B cell (primary cell): Measurements from ENCODE around the gene SLC2A10. TPM values are rescaled to one million over a fixed set of nuclear protein-coding genes. Genes with fewer than 3 reads are reported as not detected.

Experiments used
- ATAC-seq: fragments of 200-7000 bp; cut with Tn5 transposase; one replicate; pipeline ENCODE4 v1.10.0; 2021; ENCODE audit warnings: low read depth, mild to moderate bottlenecking, moderate number of reproducible peaks, moderate library complexity
- CTCF ChIA-PET: fragments of 350-600 bp; sonication (Branson Sonifier 250); formaldehyde crosslinking; loops from one replicate; lab custom pipeline; 2021; ENCODE audit warnings: antibody characterized with exemption, inconsistent platforms; lab: Charles Lee
- POLR2A ChIA-PET: fragments of 350-600 bp; sonication (Branson Sonifier 250); formaldehyde crosslinking; loops from one replicate; lab custom pipeline; 2021; ENCODE audit warnings: antibody characterized with exemption; lab: Charles Lee
- DNase-seq: peaks from one replicate; pipeline ENCODE4 v3.0.0; 2013
- H2AFZ ChIP-seq: 2 replicates; pipeline ENCODE4 v1.6.1; 2012; ENCODE audit warnings: mild to moderate bottlenecking, low read depth, low read length; ENCODE audit not compliant: insufficient read depth, poor library complexity, severe bottlenecking
- H3K27ac ChIP-seq, 2 donors: 1 replicate in 1 of 2; 2 replicates in 1 of 2; pipeline ENCODE4 v1.5.1; 2012 to 2013; ENCODE audit warnings: low read length in 2 of 2, mild to moderate bottlenecking in 2 of 2, moderate library complexity in 1 of 2
- H3K27me3 ChIP-seq, 4 experiments: fragments of 200-600 bp in 1 of 4; sonication (generic) in 1 of 4; replicated peaks in 1 of 4; 1 replicate in 2 of 4; 2 replicates in 2 of 4; pipeline versions ENCODE4 v1.6.1 to v1.7.0; 2013 to 2016; ENCODE audit warnings: low read length in 3 of 4, mild to moderate bottlenecking in 2 of 4, mixed read lengths in 1 of 4, moderate library complexity in 1 of 4; ENCODE audit not compliant: insufficient read depth in 4 of 4, control insufficient read depth in 3 of 4; ENCODE audit errors: control extremely low read depth in 1 of 4
- H3K36me3 ChIP-seq, 2 experiments: replicated peaks in 1 of 2; 1 replicate in 1 of 2; 2 replicates in 1 of 2; pipeline versions ENCODE4 v1.6.1 to v1.7.1; 2013; ENCODE audit warnings: low read length in 1 of 2; ENCODE audit not compliant: insufficient read depth in 2 of 2, control insufficient read depth in 1 of 2; ENCODE audit errors: control extremely low read depth in 1 of 2, extremely low read depth in 1 of 2
- H3K4me1 ChIP-seq, 2 donors: fragments of 200-600 bp in 1 of 2; sonication (generic) in 1 of 2; 1 replicate in 1 of 2; 2 replicates in 1 of 2; pipeline versions ENCODE4 v1.5.1 to v1.6.1; 2013 to 2017; ENCODE audit warnings: low read length in 2 of 2; ENCODE audit not compliant: control insufficient read depth in 2 of 2, insufficient read depth in 2 of 2
- H3K4me2 ChIP-seq: replicated peaks from 2 replicates; pipeline ENCODE3; 2012; ENCODE audit warnings: mild to moderate bottlenecking, low read depth, low read length; ENCODE audit not compliant: poor library complexity, severe bottlenecking
- H3K4me3 ChIP-seq, 5 experiments: fragments of 200-600 bp in 1 of 5; sonication (generic) in 1 of 5; 1 replicate in 3 of 5; 2 replicates in 2 of 5; pipeline versions ENCODE4 v1.5.1 to v1.7.0; 2011 to 2016; ENCODE audit warnings: low read length in 4 of 5, mild to moderate bottlenecking in 4 of 5, low read depth in 2 of 5, control low read depth in 1 of 5, moderate library complexity in 1 of 5; ENCODE audit not compliant: insufficient read depth in 1 of 5; ENCODE audit errors: control extremely low read depth in 1 of 5, extremely low read depth in 1 of 5
- H3K79me2 ChIP-seq: fragments of 200-600 bp; sonication (generic); one replicate; pipeline ENCODE4 v1.6.0; 2016; ENCODE audit warnings: low read length; ENCODE audit not compliant: control insufficient read depth, insufficient read depth
- H3K9ac ChIP-seq: fragments of 200-600 bp; sonication (generic); 2 replicates; pipeline ENCODE4 v1.6.1; 2017; ENCODE audit warnings: mild to moderate bottlenecking, low read length, moderate library complexity
- H3K9me3 ChIP-seq, 3 donors: one replicate each; pipeline versions ENCODE4 v1.6.1 to v1.7.1; 2013; ENCODE audit warnings: low read length in 2 of 3; ENCODE audit not compliant: control insufficient read depth in 2 of 3, insufficient read depth in 1 of 3; ENCODE audit errors: control extremely low read depth in 1 of 3
- H4K20me1 ChIP-seq: 2 replicates; pipeline ENCODE4 v1.6.0; 2012; ENCODE audit warnings: mild to moderate bottlenecking, low read length; ENCODE audit not compliant: insufficient read depth, control insufficient read depth, poor library complexity, severe bottlenecking
- H3K27ac Mint-ChIP-seq: one replicate; pipeline ENCODE4 v1.8.0; 2021; ENCODE audit warnings: mixed read lengths
- H3K27me3 Mint-ChIP-seq: one replicate; pipeline ENCODE4 v1.8.0; 2021; ENCODE audit warnings: mixed read lengths
- H3K4me1 Mint-ChIP-seq: one replicate; pipeline ENCODE4 v1.8.0; 2021; ENCODE audit warnings: mixed read lengths
- H3K4me3 Mint-ChIP-seq: one replicate; pipeline ENCODE4 v1.8.0; 2021; ENCODE audit warnings: mixed read lengths
- H3K9me3 Mint-ChIP-seq: one replicate; pipeline ENCODE4 v1.8.0; 2022; ENCODE audit warnings: mixed read lengths; ENCODE audit not compliant: insufficient read depth
- CTCF ChIP-seq: fragments of 200-600 bp; IDR thresholded peaks from one replicate; pipeline ENCODE4 v1.8.0; 2022; ENCODE audit warnings: antibody characterized with exemption, mild to moderate bottlenecking
- EZH2 ChIP-seq: IDR thresholded peaks from 2 replicates; pipeline ENCODE4 v1.6.1; 2012; ENCODE audit warnings: borderline replicate concordance, low read depth, mild to moderate bottlenecking, moderate library complexity, low read length; ENCODE audit not compliant: insufficient read depth, poor library complexity, severe bottlenecking
- WGBS: methylation state at CpG from one replicate; pipeline ENCODE4 v1.1.5; 2013; ENCODE audit warnings: missing lambda C conversion rate; ENCODE audit not compliant: insufficient coverage; 5-methylcytosine and 5-hydroxymethylcytosine counted together
- intact Hi-C: fragments of 100-400 bp; cut with micrococcal nuclease; formaldehyde crosslinking; loops from one replicate; pipeline ENCODE4 v1.10.0; 2022
- polyA plus RNA-seq: library from polyadenylated mRNA; depleted of rRNA; stranded (reverse); fragments of >200 nt; gene quantifications from 2 replicates; pipeline ENCODE4 v1.2.3, GENCODE V29; 2012
- total RNA-seq, 2 donors: library from RNA; stranded (reverse); fragments of 120-200 nt in 1 of 2; gene quantifications; 1 replicate in 1 of 2; 2 replicates in 1 of 2; pipeline versions ENCODE4 v1.2.3 to v1.2.4, GENCODE V29; 2013 to 2022

Gene SLC2A10
- total and polyA plus RNA-seq, 2 donors (not counting 1 experiment from before 2014, with no cell fraction given): not detected

DNA sequence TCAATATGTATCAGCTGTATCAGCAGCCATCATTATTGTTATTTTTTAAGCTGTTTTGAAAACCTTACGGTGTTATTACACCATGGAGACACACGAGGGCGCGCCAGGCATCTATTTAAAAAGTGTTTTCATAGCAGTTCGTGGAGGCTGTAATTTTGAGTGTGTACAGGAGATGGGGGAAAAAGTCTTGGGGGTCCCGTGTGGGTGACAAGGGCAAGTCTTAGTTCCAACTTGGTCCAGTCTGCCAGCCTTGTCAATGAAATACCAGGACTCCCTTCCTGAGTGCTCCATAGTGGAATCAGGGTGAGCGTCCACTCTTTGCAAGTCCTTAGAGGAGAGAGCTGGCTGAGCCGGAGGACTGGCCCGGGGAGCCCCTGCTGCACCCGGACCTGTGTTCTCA is 43.3 kb downstream of the SLC2A10 start:
- Mint-ChIP-seq H3K27ac (no peak overlapping the region), H3K4me3 (no peak overlapping the region)

More for the DNA sequence above, 43.3 kb downstream of the SLC2A10 start:
- no peaks in the 10 kb centered on the region for H3K36me3 ChIP-seq
- no peak overlapping the region for H3K4me3 ChIP-seq
- no peaks in the 10 kb centered on the region for H3K4me1 ChIP-seq
- no peaks in the 10 kb centered on the region for H3K4me1 Mint-ChIP-seq
- peaks cover 38% of the 10 kb centered on the region for H3K27me3 Mint-ChIP-seq
- no peak for ATAC-seq
- WGBS: 27% methylated on average over 10 of the region's 10 CpGs
- TF ChIP-seq EZH2 (no peak), CTCF (peak; percentile 78)
- no peak overlapping the region for H3K27ac ChIP-seq
- ChIA-PET POLR2A (no interaction called here), CTCF (interaction anchor here (0.6 to 1.3 kb wide), 4 partner anchors 11 to 1868 kb away, joined by 3 to 4 read pairs (median 4); no protein-coding TSS in a partner anchor)
- H3K4me2 ChIP-seq: no peak overlapping the region
- peak; percentile 51 for DNase-seq
- H3K9me3 Mint-ChIP-seq: no peaks in the 10 kb centered on the region
- H3K9me3 ChIP-seq: no peaks in the 10 kb centered on the region
- no peak overlapping the region for H3K9ac ChIP-seq
- H3K27me3 ChIP-seq: peaks cover 0 to 11% (median 0%) of the 10 kb centered on the region in 4 experiments
- no peaks in the 10 kb centered on the region for H4K20me1 ChIP-seq
- no peaks in the 10 kb centered on the region for H3K79me2 ChIP-seq
- intact Hi-C loops: loop anchor here (10.0 kb wide), 1 partner anchor 632 kb away; no protein-coding TSS in a partner anchor
- H2AFZ ChIP-seq: no peak overlapping the region
